ENCODE results near the gene SIM1.
"Not testable (repeated sequence)": the region's sequence is repeated elsewhere in the genome, so short reads cannot be mapped to it uniquely, and the experiment has no call there.

Gene SIM1

DNA sequence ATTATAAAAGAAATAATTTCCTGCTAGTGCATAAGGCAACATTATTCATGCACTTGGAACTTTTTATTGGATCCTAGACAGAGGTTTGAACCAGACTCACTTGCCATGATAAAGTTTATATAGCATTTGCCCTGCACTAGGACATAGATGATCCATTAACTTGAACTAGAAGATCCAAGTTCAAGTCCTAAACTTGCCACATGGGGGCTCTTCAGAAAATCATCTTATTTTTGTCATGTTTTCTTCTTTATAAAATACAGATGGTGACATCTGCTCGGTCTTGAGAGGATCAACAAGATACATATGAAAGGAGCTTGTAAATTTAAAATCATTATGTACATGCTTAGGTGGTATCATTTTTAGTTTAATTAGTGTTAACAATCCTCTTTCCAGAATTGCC is 94.5 kb downstream of the SIM1 start:
- H2BK120ac ChIP-seq (ENCODE audit: low read depth, low read length): no peak overlapping the region
- H3K36me3 ChIP-seq (replicated peaks in 1 of 2; ENCODE audit: control insufficient read depth in 2 of 2, insufficient read depth in 2 of 2, low read length in 2 of 2): no peaks in the 10 kb centered on the region
- H3K4ac ChIP-seq (ENCODE audit: low read length): no peak overlapping the region
- no peak overlapping the region for H4K8ac ChIP-seq (ENCODE audit: low read depth, low read length)
- no peak for DNase-seq (ENCODE audit: low spot score)
- H3K27ac ChIP-seq (replicated peaks; ENCODE audit: low read length): no peak overlapping the region
- H3K9me3 ChIP-seq (replicated peaks in 1 of 2; ENCODE audit: control insufficient read depth in 2 of 2, insufficient read depth in 1 of 2, low read depth in 1 of 2, low read length in 2 of 2): no peaks in the 10 kb centered on the region
- H2AK5ac ChIP-seq (ENCODE audit: low read depth, low read length): no peak overlapping the region
- no peak overlapping the region for H3K23ac ChIP-seq (ENCODE audit: low read depth, low read length, poor library complexity)
- H3K9ac ChIP-seq (ENCODE audit: low read depth, low read length, poor library complexity): no peak overlapping the region
- peaks cover 0 to 1% of the 10 kb centered on the region in 2 donors for H3K4me1 ChIP-seq (ENCODE audit: control insufficient read depth in 2 of 2, insufficient read depth in 1 of 2, low read depth in 1 of 2, low read length in 2 of 2)
- no peak overlapping the region for H3K18ac ChIP-seq (ENCODE audit: low read length)
- no peak overlapping the region for H2AFZ ChIP-seq (ENCODE audit: low read length)
- no peak overlapping the region for H4K91ac ChIP-seq (ENCODE audit: low read depth, low read length, poor library complexity)
- no peak overlapping the region for H2BK12ac ChIP-seq (ENCODE audit: low read length)
- H2BK5ac ChIP-seq (ENCODE audit: low read length): no peak overlapping the region
- no CpG with 5 or more reads among the region's 1 CpG for WGBS, 2 donors (ENCODE audit: extremely low coverage in 2 of 2, insufficient read length in 2 of 2, insufficient replicate concordance in 1 of 2)
- no peak overlapping the region for H3K4me3 ChIP-seq (ENCODE audit: low read length in 2 of 2)
- H3K27me3 ChIP-seq (ENCODE audit: control insufficient read depth in 3 of 3, insufficient read depth in 3 of 3, low read depth in 1 of 3, low read length in 3 of 3): peaks cover 0 to 3% (median 0%) of the 10 kb centered on the region in 3 experiments
- H3K14ac ChIP-seq (ENCODE audit: low read length): no peak overlapping the region
- no peaks in the 10 kb centered on the region for H3K79me1 ChIP-seq (ENCODE audit: low read depth, low read length)
- H2BK15ac ChIP-seq (ENCODE audit: low read length): no peak overlapping the region
- H3K4me2 ChIP-seq (ENCODE audit: insufficient read depth, low read length, poor library complexity, severe bottlenecking): no peak overlapping the region

DNA sequence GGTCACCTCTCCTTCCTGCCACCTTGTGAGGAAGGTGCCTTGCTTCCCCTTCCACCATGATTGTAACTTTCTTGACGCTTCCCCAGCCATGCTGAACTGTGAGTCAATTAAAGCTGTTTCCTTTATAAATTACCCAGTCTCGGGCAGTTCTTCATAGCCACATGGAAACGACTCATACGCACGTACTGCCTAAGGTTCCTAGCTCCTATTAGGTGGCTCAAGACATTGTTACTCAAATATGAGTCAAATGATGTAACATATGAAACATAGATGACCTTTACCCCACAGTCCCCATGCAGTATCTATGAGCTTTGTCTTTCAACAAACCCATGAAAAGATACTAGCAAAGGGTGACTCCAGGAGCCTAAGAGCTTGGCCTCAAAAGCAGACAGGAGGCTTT is 98.3 kb downstream of the SIM1 start:
- H3K9ac ChIP-seq (ENCODE audit: low read depth, low read length, poor library complexity): no peak overlapping the region
- H4K91ac ChIP-seq (ENCODE audit: low read depth, low read length, poor library complexity): no peak overlapping the region
- H2BK12ac ChIP-seq (ENCODE audit: low read length): no peak overlapping the region
- no peak overlapping the region for H3K4me2 ChIP-seq (ENCODE audit: insufficient read depth, low read length, poor library complexity, severe bottlenecking)
- no CpG with 5 or more reads among the region's 5 CpGs for whole genome bisulfite sequencing, 2 donors (ENCODE audit: extremely low coverage in 2 of 2, insufficient read length in 2 of 2, insufficient replicate concordance in 1 of 2)
- no peak overlapping the region for H3K27ac ChIP-seq (replicated peaks; ENCODE audit: low read length)
- H3K4ac ChIP-seq (ENCODE audit: low read length): no peak overlapping the region
- no peak overlapping the region for H3K18ac ChIP-seq (ENCODE audit: low read length)
- H2AFZ ChIP-seq (ENCODE audit: low read length): no peak overlapping the region
- peaks cover 0 to 2% of the 10 kb centered on the region in 2 donors for H3K4me1 ChIP-seq (ENCODE audit: control insufficient read depth in 2 of 2, insufficient read depth in 1 of 2, low read depth in 1 of 2, low read length in 2 of 2)
- H3K14ac ChIP-seq (ENCODE audit: low read length): no peak overlapping the region
- H3K23ac ChIP-seq (ENCODE audit: low read depth, low read length, poor library complexity): no peak overlapping the region
- H4K8ac ChIP-seq (ENCODE audit: low read depth, low read length): no peak overlapping the region
- H3K36me3 ChIP-seq (replicated peaks in 1 of 2; ENCODE audit: control insufficient read depth in 2 of 2, insufficient read depth in 2 of 2, low read length in 2 of 2): no peaks in the 10 kb centered on the region
- no peak overlapping the region for H2BK120ac ChIP-seq (ENCODE audit: low read depth, low read length)
- no peak overlapping the region for H2AK5ac ChIP-seq (ENCODE audit: low read depth, low read length)
- no peak for DNase-seq (ENCODE audit: low spot score)
- H3K27me3 ChIP-seq (ENCODE audit: control insufficient read depth in 3 of 3, insufficient read depth in 3 of 3, low read depth in 1 of 3, low read length in 3 of 3): no peaks in the 10 kb centered on the region
- no peaks in the 10 kb centered on the region for H3K79me1 ChIP-seq (ENCODE audit: low read depth, low read length)
- H3K9me3 ChIP-seq (replicated peaks in 1 of 2; ENCODE audit: control insufficient read depth in 2 of 2, insufficient read depth in 1 of 2, low read depth in 1 of 2, low read length in 2 of 2): no peaks in the 10 kb centered on the region
- no peak overlapping the region for H2BK15ac ChIP-seq (ENCODE audit: low read length)
- H2BK5ac ChIP-seq (ENCODE audit: low read length): no peak overlapping the region
- no peak overlapping the region for H3K4me3 ChIP-seq (ENCODE audit: low read length in 2 of 2)

DNA sequence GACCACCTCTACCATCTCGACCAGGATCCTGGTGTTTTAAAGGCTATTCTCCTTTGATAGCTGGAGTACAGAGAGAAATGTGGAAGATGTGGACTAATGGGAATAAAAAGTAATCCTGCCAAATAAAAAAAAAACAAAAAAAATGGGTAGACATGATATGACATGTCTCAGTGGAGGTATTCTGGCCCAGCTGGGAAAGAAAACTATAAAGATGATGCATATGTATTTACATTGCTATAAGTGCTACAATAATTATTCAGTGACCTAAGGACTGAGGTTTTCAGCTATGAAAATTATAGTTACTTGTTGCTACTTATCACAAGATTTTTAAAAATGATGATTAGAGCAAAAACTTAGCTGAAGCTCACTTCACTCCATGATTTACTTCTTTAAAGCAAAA is 101.1 kb downstream of the SIM1 start:
- WGBS, 2 donors (ENCODE audit: extremely low coverage in 2 of 2, insufficient read length in 2 of 2, insufficient replicate concordance in 1 of 2): no CpG with 5 or more reads among the region's 1 CpG
- H3K36me3 ChIP-seq (replicated peaks in 1 of 2; ENCODE audit: control insufficient read depth in 2 of 2, insufficient read depth in 2 of 2, low read length in 2 of 2): no peaks in the 10 kb centered on the region
- H2AK5ac ChIP-seq (ENCODE audit: low read depth, low read length): no peak overlapping the region
- H3K4me2 ChIP-seq (ENCODE audit: insufficient read depth, low read length, poor library complexity, severe bottlenecking): no peak overlapping the region
- no peak overlapping the region for H4K8ac ChIP-seq (ENCODE audit: low read depth, low read length)
- H3K9me3 ChIP-seq (replicated peaks in 1 of 2; ENCODE audit: control insufficient read depth in 2 of 2, insufficient read depth in 1 of 2, low read depth in 1 of 2, low read length in 2 of 2): no peaks in the 10 kb centered on the region
- no peaks in the 10 kb centered on the region for H3K79me1 ChIP-seq (ENCODE audit: low read depth, low read length)
- no peak overlapping the region for H3K23ac ChIP-seq (ENCODE audit: low read depth, low read length, poor library complexity)
- no peak overlapping the region for H2BK5ac ChIP-seq (ENCODE audit: low read length)
- no peak overlapping the region for H3K18ac ChIP-seq (ENCODE audit: low read length)
- no peak overlapping the region for H3K4me3 ChIP-seq (ENCODE audit: low read length in 2 of 2)
- no peaks in the 10 kb centered on the region for H3K27me3 ChIP-seq (ENCODE audit: control insufficient read depth in 3 of 3, insufficient read depth in 3 of 3, low read depth in 1 of 3, low read length in 3 of 3)
- H3K27ac ChIP-seq (replicated peaks; ENCODE audit: low read length): no peak overlapping the region
- H4K91ac ChIP-seq (ENCODE audit: low read depth, low read length, poor library complexity): no peak overlapping the region
- DNase-seq (ENCODE audit: low spot score): no peak
- no peak overlapping the region for H2AFZ ChIP-seq (ENCODE audit: low read length)
- no peak overlapping the region for H2BK120ac ChIP-seq (ENCODE audit: low read depth, low read length)
- peaks cover 0 to 2% of the 10 kb centered on the region in 2 donors for H3K4me1 ChIP-seq (ENCODE audit: control insufficient read depth in 2 of 2, insufficient read depth in 1 of 2, low read depth in 1 of 2, low read length in 2 of 2)
- H3K9ac ChIP-seq (ENCODE audit: low read depth, low read length, poor library complexity): no peak overlapping the region
- no peak overlapping the region for H2BK12ac ChIP-seq (ENCODE audit: low read length)
- H2BK15ac ChIP-seq (ENCODE audit: low read length): no peak overlapping the region
- no peak overlapping the region for H3K4ac ChIP-seq (ENCODE audit: low read length)
- no peak overlapping the region for H3K14ac ChIP-seq (ENCODE audit: low read length)

DNA sequence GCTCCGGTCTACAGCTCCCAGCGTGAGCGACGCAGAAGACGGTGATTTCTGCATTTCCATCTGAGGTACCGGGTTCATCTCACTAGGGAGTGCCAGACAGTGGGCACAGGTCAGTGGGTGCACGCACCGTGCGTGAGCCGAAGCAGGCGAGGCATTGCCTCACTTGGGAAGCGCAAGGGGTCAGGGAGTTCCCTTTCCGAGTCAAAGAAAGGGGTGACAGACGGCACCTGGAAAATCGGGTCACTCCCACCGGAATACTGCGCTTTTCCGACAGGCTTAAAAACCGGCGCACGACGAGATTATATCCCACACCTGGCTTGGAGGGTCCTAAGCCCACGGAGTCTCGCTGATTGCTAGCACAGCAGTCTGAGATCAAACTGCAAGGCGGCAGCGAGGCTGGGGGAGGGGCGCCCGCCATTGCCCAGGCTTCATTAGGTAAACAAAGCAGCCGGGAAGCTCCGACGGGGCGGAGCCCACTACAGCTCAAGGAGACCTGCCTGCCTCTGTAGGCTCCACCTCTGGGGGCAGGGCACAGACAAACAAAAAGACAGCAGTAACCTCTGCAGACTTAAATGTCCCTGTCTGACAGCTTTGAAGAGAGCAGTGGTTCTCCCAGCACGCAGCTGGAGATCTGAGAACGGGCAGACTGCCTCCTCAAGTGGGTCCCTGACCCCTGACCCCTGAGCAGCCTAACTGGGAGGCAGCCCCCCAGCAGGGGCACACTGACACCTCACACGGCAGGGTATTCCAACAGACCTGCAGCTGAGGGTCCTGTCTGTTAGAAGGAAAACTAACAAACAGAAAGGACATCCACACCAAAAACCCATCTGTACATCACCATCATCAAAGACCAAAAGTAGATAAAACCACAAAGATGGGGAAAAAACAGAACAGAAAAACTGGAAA is 109.7 kb downstream of the SIM1 start:
- H2AFZ ChIP-seq (ENCODE audit: low read length); H2AK5ac ChIP-seq (ENCODE audit: low read depth, low read length); H3K27me3 ChIP-seq (ENCODE audit: control insufficient read depth in 3 of 3, insufficient read depth in 3 of 3, low read depth in 1 of 3, low read length in 3 of 3); H2BK5ac ChIP-seq (ENCODE audit: low read length); H3K36me3 ChIP-seq (replicated peaks in 1 of 2; ENCODE audit: control insufficient read depth in 2 of 2, insufficient read depth in 2 of 2, low read length in 2 of 2); H3K23ac ChIP-seq (ENCODE audit: low read depth, low read length, poor library complexity); H3K9ac ChIP-seq (ENCODE audit: low read depth, low read length, poor library complexity); H3K4me1 ChIP-seq (ENCODE audit: control insufficient read depth in 2 of 2, insufficient read depth in 1 of 2, low read depth in 1 of 2, low read length in 2 of 2); H2BK15ac ChIP-seq (ENCODE audit: low read length); H3K14ac ChIP-seq (ENCODE audit: low read length); H3K4me3 ChIP-seq (ENCODE audit: low read length in 2 of 2); H3K27ac ChIP-seq (replicated peaks; ENCODE audit: low read length); H4K91ac ChIP-seq (ENCODE audit: low read depth, low read length, poor library complexity); H3K79me1 ChIP-seq (ENCODE audit: low read depth, low read length); H2BK120ac ChIP-seq (ENCODE audit: low read depth, low read length); H3K4ac ChIP-seq (ENCODE audit: low read length); DNase-seq (ENCODE audit: low spot score); H3K9me3 ChIP-seq (replicated peaks in 1 of 2; ENCODE audit: control insufficient read depth in 2 of 2, insufficient read depth in 1 of 2, low read depth in 1 of 2, low read length in 2 of 2); H2BK12ac ChIP-seq (ENCODE audit: low read length); H3K4me2 ChIP-seq (ENCODE audit: insufficient read depth, low read length, poor library complexity, severe bottlenecking); H4K8ac ChIP-seq (ENCODE audit: low read depth, low read length); H3K18ac ChIP-seq (ENCODE audit: low read length): not testable (repeated sequence)
- WGBS, 2 donors (ENCODE audit: extremely low coverage in 2 of 2, insufficient read length in 2 of 2, insufficient replicate concordance in 1 of 2): no CpG with 5 or more reads among the region's 35 CpGs
